H9 (cell line): Measurements from ENCODE around the gene RPS21. TPM values are rescaled to one million over a fixed set of nuclear protein-coding genes. Genes with fewer than 3 reads are reported as not detected.

Source experiments
- DNase-seq: peaks from one replicate; pipeline ENCODE4 v3.0.0-alpha.2; 2017
- H2AFZ ChIP-seq: one replicate; pipeline ENCODE4 v1.6.1; 2013; ENCODE audit warnings: mild to moderate bottlenecking, low read length, control low read depth, moderate library complexity
- H2AK5ac ChIP-seq: 2 replicates; pipeline ENCODE4 v1.6.1; 2013; ENCODE audit warnings: low read length, control low read depth, mixed read lengths; ENCODE audit not compliant: insufficient read length
- H2BK120ac ChIP-seq: one replicate; pipeline ENCODE4 v1.6.1; 2013; ENCODE audit warnings: low read depth, mild to moderate bottlenecking, low read length, control low read depth, inconsistent platforms; ENCODE audit not compliant: poor library complexity, severe bottlenecking
- H2BK12ac ChIP-seq: 2 replicates; pipeline ENCODE4 v1.6.1; 2013; ENCODE audit warnings: low read length, control low read depth, mixed read lengths, low read depth; ENCODE audit not compliant: insufficient read length
- H2BK15ac ChIP-seq: 2 replicates; pipeline ENCODE4 v1.6.1; 2013; ENCODE audit warnings: low read depth, low read length, control low read depth
- H2BK20ac ChIP-seq: one replicate; pipeline ENCODE4 v1.6.1; 2013; ENCODE audit warnings: low read depth, mild to moderate bottlenecking, low read length, control low read depth, inconsistent platforms; ENCODE audit not compliant: poor library complexity, severe bottlenecking
- H2BK5ac ChIP-seq: 2 replicates; pipeline ENCODE4 v1.6.1; 2013; ENCODE audit warnings: low read length, control low read depth, mixed read lengths; ENCODE audit not compliant: insufficient read length
- H3K14ac ChIP-seq: 2 replicates; pipeline ENCODE4 v1.6.1; 2013; ENCODE audit warnings: low read length, control low read depth; ENCODE audit not compliant: insufficient read depth
- H3K18ac ChIP-seq: 2 replicates; pipeline ENCODE4 v1.6.1; 2013; ENCODE audit warnings: low read depth, mild to moderate bottlenecking, mixed read lengths, low read length, control low read depth; ENCODE audit not compliant: insufficient read length
- H3K23ac ChIP-seq: 2 replicates; pipeline ENCODE4 v1.6.1; 2013; ENCODE audit warnings: low read length, control low read depth, mixed read lengths, low read depth; ENCODE audit not compliant: insufficient read length
- H3K23me2 ChIP-seq: 2 replicates; pipeline ENCODE4 v1.6.1; 2013; ENCODE audit warnings: low read depth, mild to moderate bottlenecking, mixed read lengths, low read length, control low read depth; ENCODE audit not compliant: insufficient read length, poor library complexity, severe bottlenecking
- H3K27ac ChIP-seq: 2 replicates; pipeline ENCODE4 v1.5.1; 2013; ENCODE audit warnings: low read length, control low read depth, mixed read lengths, low read depth; ENCODE audit not compliant: insufficient read length
- H3K27me3 ChIP-seq: 2 replicates; pipeline ENCODE4 v1.6.1; 2013; ENCODE audit warnings: low read length, control low read depth, inconsistent platforms; ENCODE audit not compliant: insufficient read depth
- H3K4ac ChIP-seq: 2 replicates; pipeline ENCODE4 v1.6.1; 2013; ENCODE audit warnings: low read depth, mild to moderate bottlenecking, control low read depth, inconsistent platforms, low read length, moderate library complexity
- H3K4me1 ChIP-seq: 2 replicates; pipeline ENCODE4 v1.6.1; 2013; ENCODE audit warnings: low read length, control low read depth, inconsistent platforms; ENCODE audit not compliant: insufficient read depth
- H3K4me2 ChIP-seq: 2 replicates; pipeline ENCODE4 v1.6.1; 2013; ENCODE audit warnings: low read length, control low read depth, mixed read lengths; ENCODE audit not compliant: insufficient read length, insufficient read depth
- H3K56ac ChIP-seq: 2 replicates; pipeline ENCODE4 v1.6.1; 2013; ENCODE audit warnings: low read depth, mild to moderate bottlenecking, mixed read lengths, low read length, control low read depth; ENCODE audit not compliant: insufficient read length
- H3K79me1 ChIP-seq: 2 replicates; pipeline ENCODE4 v1.6.1; 2013; ENCODE audit warnings: low read depth, mild to moderate bottlenecking, moderate library complexity, low read length, control low read depth, inconsistent platforms; ENCODE audit not compliant: insufficient read depth, poor library complexity, severe bottlenecking
- H3K79me2 ChIP-seq: 2 replicates; pipeline ENCODE4 v1.6.1; 2013; ENCODE audit warnings: low read length, control low read depth, inconsistent platforms; ENCODE audit not compliant: insufficient read depth
- H3K9ac ChIP-seq: 2 replicates; pipeline ENCODE4 v1.6.1; 2013; ENCODE audit warnings: low read length, control low read depth, mixed read lengths; ENCODE audit not compliant: insufficient read length; ENCODE audit errors: extremely low read depth
- H3K9me3 ChIP-seq: one replicate; pipeline ENCODE4 v1.6.1; 2013; ENCODE audit warnings: low read depth, low read length, inconsistent platforms; ENCODE audit not compliant: control insufficient read depth
- H3T11ph ChIP-seq: one replicate; pipeline ENCODE4 v1.6.1; 2013; ENCODE audit warnings: mild to moderate bottlenecking, low read length, control low read depth, inconsistent platforms
- H4K20me1 ChIP-seq: one replicate; pipeline ENCODE4 v1.6.1; 2013; ENCODE audit not compliant: control insufficient read depth, insufficient read length, insufficient read depth
- H4K5ac ChIP-seq: 2 replicates; pipeline ENCODE4 v1.6.1; 2013; ENCODE audit warnings: low read depth, mild to moderate bottlenecking, mixed read lengths, low read length, control low read depth; ENCODE audit not compliant: insufficient read length
- H4K8ac ChIP-seq: replicated peaks from 2 replicates; pipeline ENCODE4 v1.6.1; 2013; ENCODE audit warnings: low read length, control low read depth, mixed read lengths, low read depth; ENCODE audit not compliant: insufficient read length
- H4K91ac ChIP-seq: 2 replicates; pipeline ENCODE4 v1.6.1; 2013; ENCODE audit warnings: low read depth, mild to moderate bottlenecking, moderate library complexity, mixed read lengths, low read length, control low read depth; ENCODE audit not compliant: insufficient read length
- H3K27ac Mint-ChIP-seq, 3 experiments: 2 replicates in 2 of 3; 3 replicates in 1 of 3; pipeline ENCODE4 v1.8.0; 2020 to 2021; ENCODE audit warnings: mixed read lengths in 3 of 3, mild to moderate bottlenecking in 1 of 3, moderate library complexity in 1 of 3
- H3K27me3 Mint-ChIP-seq: 2 replicates; pipeline ENCODE4 v1.8.0; 2021; ENCODE audit warnings: low read depth, mild to moderate bottlenecking, moderate library complexity, mixed read lengths
- H3K36me3 Mint-ChIP-seq, 3 experiments: 2 replicates in 2 of 3; 3 replicates in 1 of 3; pipeline ENCODE4 v1.8.0; 2020 to 2021; ENCODE audit warnings: low read depth in 3 of 3, mixed read lengths in 3 of 3; ENCODE audit not compliant: insufficient read depth in 1 of 3
- H3K4me1 Mint-ChIP-seq, 2 experiments: 2 replicates each; pipeline ENCODE4 v1.8.0; 2020; ENCODE audit warnings: mixed read lengths in 2 of 2
- H3K4me3 Mint-ChIP-seq, 2 experiments: 2 replicates in 1 of 2; 3 replicates in 1 of 2; pipeline ENCODE4 v1.8.0; 2020 to 2021; ENCODE audit warnings: mild to moderate bottlenecking in 2 of 2, mixed read lengths in 2 of 2, moderate library complexity in 1 of 2
- H3K9me3 Mint-ChIP-seq, 2 experiments: 2 replicates in 1 of 2; 3 replicates in 1 of 2; pipeline ENCODE4 v1.8.0; 2020; ENCODE audit warnings: mild to moderate bottlenecking in 2 of 2, mixed read lengths in 2 of 2, moderate library complexity in 1 of 2
- WGBS: extraction: QIAGEN DNeasy Blood & Tissue Kit; methylation state at CpG from one replicate; pipeline ENCODE4 v1.1.7; 2013; ENCODE audit warnings: missing lambda C conversion rate, low lambda C conversion rate, mixed read lengths; ENCODE audit not compliant: insufficient read length; ENCODE audit errors: extremely low coverage; 5-methylcytosine and 5-hydroxymethylcytosine counted together
- total RNA-seq: library from RNA; stranded (reverse); gene quantifications from 2 replicates; pipeline ENCODE4 v1.2.1, GENCODE V29; 2021
- TF ChIP-seq, protein P1 (sequence below): fragments of 200-600 bp; sonication (generic); conservative IDR thresholded peaks from 3 replicates; pipeline ENCODE4 v1.8.0; 2021; ENCODE audit warnings: antibody characterized with exemption, mild to moderate bottlenecking

Gene RPS21
- total RNA-seq, 1 experiment from 2014 or later, result 1,715 TPM

DNA sequence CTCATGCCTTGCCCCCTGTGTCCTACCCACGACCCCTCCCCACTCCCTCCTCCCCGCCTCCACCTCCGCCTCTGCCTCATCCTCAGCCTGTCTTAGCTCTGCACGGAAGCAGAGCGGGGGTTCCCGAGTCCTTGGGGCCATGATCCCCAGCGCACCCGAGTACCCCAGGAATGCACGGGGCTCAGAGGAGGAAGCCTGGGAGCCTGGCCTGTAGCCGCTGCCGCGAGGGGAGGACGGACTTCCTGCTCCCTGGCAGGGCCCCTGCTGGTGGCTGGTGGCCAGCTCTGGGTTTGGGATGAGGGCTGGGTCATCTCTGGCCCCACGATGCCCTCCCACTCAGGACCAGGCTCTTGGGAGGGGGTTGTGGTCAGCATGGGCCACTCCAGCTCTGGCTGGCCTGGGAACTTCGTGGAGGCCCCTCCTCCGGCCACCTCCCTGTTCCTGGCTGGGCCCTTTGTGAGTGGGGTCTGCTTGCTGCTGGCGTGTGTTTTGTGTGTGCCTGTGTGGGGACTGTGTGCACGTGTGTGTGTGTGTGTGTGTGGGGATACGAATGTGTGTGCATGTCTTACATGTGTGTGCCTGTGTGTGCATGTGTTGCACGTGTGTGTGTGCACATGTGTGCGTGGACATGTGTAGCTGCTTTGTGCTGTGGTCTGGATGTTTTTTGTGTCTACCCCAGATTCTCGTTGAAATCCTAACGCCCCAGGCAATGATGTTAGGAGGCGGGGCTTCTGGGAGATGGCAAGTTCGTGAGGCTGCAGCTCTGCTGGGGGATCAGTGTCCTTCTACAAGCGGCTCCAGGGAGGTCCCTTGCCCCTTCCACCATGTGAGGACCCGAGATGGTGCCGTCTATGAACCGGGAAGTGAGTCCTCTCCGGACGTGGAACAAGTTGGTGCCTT, 41.7 kb downstream of the RPS21 start:
- TF ChIP-seq, protein P1, sequence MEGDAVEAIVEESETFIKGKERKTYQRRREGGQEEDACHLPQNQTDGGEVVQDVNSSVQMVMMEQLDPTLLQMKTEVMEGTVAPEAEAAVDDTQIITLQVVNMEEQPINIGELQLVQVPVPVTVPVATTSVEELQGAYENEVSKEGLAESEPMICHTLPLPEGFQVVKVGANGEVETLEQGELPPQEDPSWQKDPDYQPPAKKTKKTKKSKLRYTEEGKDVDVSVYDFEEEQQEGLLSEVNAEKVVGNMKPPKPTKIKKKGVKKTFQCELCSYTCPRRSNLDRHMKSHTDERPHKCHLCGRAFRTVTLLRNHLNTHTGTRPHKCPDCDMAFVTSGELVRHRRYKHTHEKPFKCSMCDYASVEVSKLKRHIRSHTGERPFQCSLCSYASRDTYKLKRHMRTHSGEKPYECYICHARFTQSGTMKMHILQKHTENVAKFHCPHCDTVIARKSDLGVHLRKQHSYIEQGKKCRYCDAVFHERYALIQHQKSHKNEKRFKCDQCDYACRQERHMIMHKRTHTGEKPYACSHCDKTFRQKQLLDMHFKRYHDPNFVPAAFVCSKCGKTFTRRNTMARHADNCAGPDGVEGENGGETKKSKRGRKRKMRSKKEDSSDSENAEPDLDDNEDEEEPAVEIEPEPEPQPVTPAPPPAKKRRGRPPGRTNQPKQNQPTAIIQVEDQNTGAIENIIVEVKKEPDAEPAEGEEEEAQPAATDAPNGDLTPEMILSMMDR, result no peak
- Mint-ChIP-seq H3K4me1 (peaks cover 25 to 56% of the 10 kb centered on the region in 2 experiments), H3K9me3 (peaks cover 0 to 3% of the 10 kb centered on the region in 2 experiments; a peak in 1 of 5 replicates), H3K4me3 (no peak overlapping the region), H3K27ac (peak overlapping the region in 2 of 3 experiments; percentile 32 to 77; a peak in 2 of 7 replicates), H3K27me3 (peaks cover 16% of the 10 kb centered on the region), H3K36me3 (0 out of 7 replicates have a peak, but pooled peaks cover 0 to 4% (median 0%) of the 10 kb centered on the region in 3 experiments)
- Histone ChIP-seq H2BK5ac (no peak overlapping the region), H4K8ac (no peak overlapping the region), H4K20me1 (no peaks in the 10 kb centered on the region), H2AFZ (no peak overlapping the region), H3K9me3 (no peaks in the 10 kb centered on the region), H2BK120ac (no peak overlapping the region), H2BK15ac (no peak overlapping the region), H3K23me2 (no peaks in the 10 kb centered on the region), H4K5ac (no peak overlapping the region), H3K14ac (peak overlapping the region; percentile 44), H3T11ph (no peak overlapping the region), H3K4ac (no peak overlapping the region), H3K27me3 (no peaks in the 10 kb centered on the region), H3K27ac (no peak overlapping the region), H3K18ac (no peak overlapping the region), H3K4me1 (peaks cover 3% of the 10 kb centered on the region; the same call in 1 of the 2 replicates), H4K91ac (no peak overlapping the region), H3K79me2 (no peaks in the 10 kb centered on the region), H3K4me2 (no peak overlapping the region), H2AK5ac (no peak overlapping the region), H2BK12ac (no peak overlapping the region), H3K56ac (no peak overlapping the region), H3K79me1 (no peaks in the 10 kb centered on the region), H3K9ac (no peak overlapping the region), H3K23ac (no peak overlapping the region), H2BK20ac (no peak overlapping the region)
- no peak for DNase-seq
- no CpG with 5 or more reads among the region's 31 CpGs for WGBS
